SU-DHL-6 (cell line): ENCODE data around the gene CALHM2.

Experiments used
- CTCF ChIP-seq: fragments of 200-600 bp; sonication (generic); IDR thresholded peaks from one replicate; pipeline ENCODE4 v1.5.1; 2017; ENCODE audit warnings: antibody characterized with exemption, mild to moderate bottlenecking, low read length, moderate library complexity; ENCODE audit not compliant: insufficient read depth, poor library complexity, severe bottlenecking
- EZH2phosphoT487 ChIP-seq: fragments of 200-600 bp; sonication (generic), shearing (Covaris generic); conservative IDR thresholded peaks from 2 replicates; pipeline ENCODE4 v1.6.1; 2018; ENCODE audit warnings: mild to moderate bottlenecking, antibody characterized with exemption, low read length, moderate library complexity, mixed read lengths

- TF ChIP-seq CTCF (no peak), EZH2phosphoT487 (no peak)
Observed at GRCh38 chr10:103498936-103499638, 46.9 kb upstream of the CALHM2 start.
